OCI-LY7 (cell line): ENCODE data around the gene LRFN5. TPM values are rescaled to one million over a fixed set of nuclear protein-coding genes. Genes with fewer than 3 reads are reported as not detected.

Experiments
- BruUV-seq: library from RNA; stranded (reverse); fragments of 400-500 nt; replicated peaks from 2 replicates; lab custom pipeline; 2021; lab: Mats Ljungman, UMichigan
- CTCF ChIA-PET: fragments of 300-600 bp; sonication (Branson Sonifier 250); formaldehyde crosslinking; loops from one replicate; lab custom pipeline; 2022; ENCODE audit warnings: antibody characterized with exemption; ENCODE audit not compliant: unreplicated experiment; lab: Charles Lee
- POLR2A ChIA-PET: fragments of 300-600 bp; sonication (Branson Sonifier 250); formaldehyde crosslinking; loops from one replicate; lab custom pipeline; 2022; ENCODE audit warnings: antibody characterized with exemption; lab: Charles Lee
- DNase-seq: peaks from one replicate; pipeline ENCODE4 v3.0.0-alpha.2; 2015; ENCODE audit warnings: low spot score
- H2AFZ ChIP-seq: fragments of 200-600 bp; sonication (generic), shearing (Covaris generic); 2 replicates; pipeline ENCODE4 v1.6.1; 2014; ENCODE audit warnings: mild to moderate bottlenecking, antibody characterized with exemption, low read length, moderate library complexity
- H3K27ac ChIP-seq: fragments of 200-600 bp; sonication (generic); 2 replicates; pipeline ENCODE4 v1.5.1; 2014; ENCODE audit warnings: mixed run types, low read depth, mild to moderate bottlenecking, moderate library complexity, low read length, inconsistent platforms; ENCODE audit not compliant: poor library complexity, severe bottlenecking
- H3K36me3 ChIP-seq: fragments of 200-600 bp; sonication (generic); 2 replicates; pipeline ENCODE4 v1.6.1; 2014; ENCODE audit warnings: mild to moderate bottlenecking, antibody characterized with exemption, low read length, moderate library complexity, mixed read lengths; ENCODE audit not compliant: insufficient read depth
- H3K4me1 ChIP-seq: fragments of 200-600 bp; sonication (generic); 2 replicates; pipeline ENCODE4 v1.5.1; 2014; ENCODE audit warnings: mild to moderate bottlenecking, low read length; ENCODE audit not compliant: insufficient read depth, poor library complexity, severe bottlenecking
- H3K4me2 ChIP-seq: fragments of 200-600 bp; sonication (generic); 2 replicates; pipeline ENCODE4 v1.6.1; 2014; ENCODE audit warnings: mild to moderate bottlenecking, low read length
- H3K4me3 ChIP-seq: fragments of 200-600 bp; sonication (generic); 2 replicates; pipeline ENCODE4 v1.5.1; 2014; ENCODE audit warnings: mild to moderate bottlenecking, low read depth, low read length; ENCODE audit not compliant: poor library complexity, severe bottlenecking
- H3K79me2 ChIP-seq: fragments of 200-600 bp; sonication (generic); 2 replicates; pipeline ENCODE4 v1.6.1; 2016; ENCODE audit warnings: low read depth, mild to moderate bottlenecking, low read length, moderate library complexity, mixed read lengths; ENCODE audit not compliant: insufficient read depth
- H3K9me2 ChIP-seq: fragments of 200-600 bp; sonication (generic); 2 replicates; pipeline ENCODE4 v1.6.1; 2016; ENCODE audit warnings: mild to moderate bottlenecking, low read length, mixed read lengths; ENCODE audit not compliant: insufficient read depth
- H3K9me3 ChIP-seq: fragments of 200-600 bp; sonication (generic); 2 replicates; pipeline ENCODE4 v1.6.1; 2014; ENCODE audit warnings: mild to moderate bottlenecking, mixed run types, low read length, mixed read lengths
- H4K20me1 ChIP-seq: fragments of 200-600 bp; sonication (generic); 2 replicates; pipeline ENCODE4 v1.6.1; 2014; ENCODE audit warnings: mild to moderate bottlenecking, antibody characterized with exemption, low read length, moderate library complexity, mixed read lengths; ENCODE audit not compliant: insufficient read depth
- CTCF ChIP-seq: fragments of 200-600 bp; sonication (generic); conservative IDR thresholded peaks from 2 replicates; pipeline ENCODE4 v1.5.1; 2014; ENCODE audit warnings: mild to moderate bottlenecking, antibody characterized with exemption, low read length, moderate library complexity, mixed read lengths
- EZH2phosphoT487 ChIP-seq: fragments of 200-600 bp; sonication (generic); IDR thresholded peaks from 2 replicates; pipeline ENCODE4 v1.6.1; 2018; ENCODE audit warnings: low read depth, borderline replicate concordance, mild to moderate bottlenecking, mixed run types, antibody characterized with exemption, low read length, moderate library complexity, mixed read lengths
- intact Hi-C: fragments of 100-400 bp; cut with micrococcal nuclease; formaldehyde crosslinking; loops from one replicate; pipeline ENCODE4 v1.10.0; 2022; ENCODE audit not compliant: unreplicated experiment
- total RNA-seq, 2 experiments: library from RNA; depleted of rRNA in 1 of 2; stranded (reverse); fragments of >200 nt in 1 of 2; shearing (Covaris generic) in 1 of 2; gene quantifications; 2 replicates each; pipeline ENCODE4 v1.2.3, GENCODE V29; 2014 to 2022

LRFN5 gene
- total RNA-seq, 2 experiments from 2014 or later, result not detected

DNA sequence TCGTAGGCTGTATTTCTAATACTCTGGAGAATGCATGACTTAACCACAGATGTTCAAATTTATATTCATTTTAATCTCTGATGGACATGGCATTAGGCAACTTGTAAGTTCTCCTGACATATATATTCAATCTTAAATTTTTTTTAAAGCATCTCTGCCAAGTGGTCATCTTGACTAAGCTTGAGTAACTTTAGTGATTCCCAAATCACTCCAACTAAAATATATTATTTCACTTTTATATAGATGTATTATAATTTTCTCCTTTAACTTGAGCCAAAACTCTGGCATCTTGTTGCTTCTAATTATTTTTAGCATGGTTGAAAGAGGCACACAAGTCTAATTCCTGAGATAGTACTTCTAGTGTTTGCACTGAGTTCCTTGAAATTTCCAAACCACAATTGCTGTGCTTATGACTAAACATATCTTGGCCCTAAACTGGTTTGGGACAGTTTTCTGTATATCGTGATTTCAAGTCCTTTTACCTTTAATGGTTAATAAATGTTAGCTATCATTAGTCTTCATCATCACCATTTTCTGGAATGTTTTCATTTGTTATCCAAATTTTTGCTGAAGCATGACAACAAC lies 8.4 kb downstream of the LRFN5 start:
- no peak for TF ChIP-seq CTCF
- no peak for TF ChIP-seq EZH2phosphoT487
- Histone ChIP-seq H3K4me2 (no peak overlapping the region), H3K9me3 (no peaks in the 10 kb centered on the region), H3K79me2 (no peaks in the 10 kb centered on the region), H2AFZ (no peak overlapping the region), H3K36me3 (no peaks in the 10 kb centered on the region), H3K27ac (no peak overlapping the region), H4K20me1 (no peaks in the 10 kb centered on the region), H3K4me3 (no peak overlapping the region), H3K4me1 (no peaks in the 10 kb centered on the region), H3K9me2 (no peaks in the 10 kb centered on the region)
- no TSS peak for BruUV-seq
- intact Hi-C loops, result no loop called here
- CTCF ChIA-PET, result no interaction called here
- no peak for DNase-seq
- POLR2A ChIA-PET, result interaction anchor here (1.0 kb wide), 2 partner anchors 7 to 13 kb away, joined by 3 read pairs; no protein-coding TSS in a partner anchor

DNA sequence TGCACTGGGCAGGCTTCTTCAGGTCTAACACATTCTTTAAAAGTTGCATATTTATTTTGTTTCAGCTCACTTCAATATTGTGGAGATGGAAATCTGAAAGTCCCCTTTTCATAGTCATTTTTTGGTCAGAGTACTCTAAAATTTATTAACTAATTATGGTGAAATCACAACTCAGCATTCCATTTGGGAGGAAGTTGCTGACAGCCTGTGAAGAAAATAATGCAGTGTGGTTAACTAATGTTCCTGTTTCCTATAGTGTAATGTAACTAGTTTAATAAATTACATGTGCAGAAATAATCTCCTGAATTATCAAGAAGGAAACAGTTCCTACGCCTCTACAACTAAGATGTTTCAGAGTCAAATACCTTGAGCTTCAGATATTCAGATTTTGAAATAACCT lies 17.1 kb downstream of the LRFN5 start:
- no peak overlapping the region for H3K4me3 ChIP-seq
- H3K9me3 ChIP-seq, result no peaks in the 10 kb centered on the region
- intact Hi-C loops, result no loop called here
- H3K9me2 ChIP-seq, result no peaks in the 10 kb centered on the region
- H3K79me2 ChIP-seq, result no peaks in the 10 kb centered on the region
- ChIA-PET POLR2A (no interaction called here), CTCF (no interaction called here)
- H4K20me1 ChIP-seq, result no peaks in the 10 kb centered on the region
- H3K4me2 ChIP-seq, result no peak overlapping the region
- H3K27ac ChIP-seq, result no peak overlapping the region
- no peaks in the 10 kb centered on the region for H3K4me1 ChIP-seq
- DNase-seq, result no peak
- no peaks in the 10 kb centered on the region for H3K36me3 ChIP-seq
- no TSS peak for BruUV-seq
- H2AFZ ChIP-seq, result no peak overlapping the region
- TF ChIP-seq CTCF, result no peak
- no peak for TF ChIP-seq EZH2phosphoT487

GRCh38 chr14:41629876-41630275 lies 23.2 kb downstream of the LRFN5 start:
- Histone ChIP-seq H3K36me3 (no peaks in the 10 kb centered on the region), H3K4me2 (no peak overlapping the region), H3K4me3 (no peak overlapping the region), H3K9me2 (no peaks in the 10 kb centered on the region), H3K9me3 (no peaks in the 10 kb centered on the region), H2AFZ (no peak overlapping the region), H4K20me1 (no peaks in the 10 kb centered on the region), H3K27ac (no peak overlapping the region), H3K4me1 (no peaks in the 10 kb centered on the region), H3K79me2 (no peaks in the 10 kb centered on the region)
- no peak for TF ChIP-seq CTCF
- no peak for TF ChIP-seq EZH2phosphoT487
- CTCF ChIA-PET, result no interaction called here
- DNase-seq, result no peak
- POLR2A ChIA-PET, result no interaction called here
- no TSS peak for BruUV-seq
- intact Hi-C loops, result no loop called here
